ENCODE results near the gene SPEN.

GRCh38 chr1:15847100-15847892 is at the start of gene SPEN:
- TF ChIP-seq EP300 (IDR thresholded peaks at IDR 0.05; ENCODE audit: low read length) (no peak; the same call in none of the 2 replicates), POLR2AphosphoS2 (IDR thresholded peaks at IDR 0.05; ENCODE audit: low read length) (peak; percentile 77; the same call in 1 of the 2 replicates), GATA2 (CRISPR knock-in tag; IDR thresholded peaks at IDR 0.05) (no peak), CTCF (IDR thresholded peaks at IDR 0.05 in 2 of 3, conservative IDR thresholded peaks at IDR 0.05 in 1 of 3; ENCODE audit: insufficient read depth in 2 of 3, low read depth in 1 of 3, low read length in 3 of 3) (0 out of 6 replicates have a peak, but pooled peaks of 2 of the 3 experiments have one; percentile 5 to 13), MAZ (CRISPR knock-in tag; conservative IDR thresholded peaks at IDR 0.05 in 1 of 2, IDR thresholded peaks at IDR 0.05 in 1 of 2) (peak in 1 of 2 experiments; percentile 88; a peak in 3 of 4 replicates), EZH2 (IDR thresholded peaks at IDR 0.05; ENCODE audit: borderline replicate concordance, low read depth, low read length) (no peak), REST (IDR thresholded peaks at IDR 0.05; ENCODE audit: borderline replicate concordance) (no peak), REST (CRISPR knock-in tag; IDR thresholded peaks at IDR 0.05; ENCODE audit: low read depth) (peak; percentile 84), MXI1 (IDR thresholded peaks at IDR 0.05; ENCODE audit: low read depth, low read length) (peak; percentile 47; the same call in 1 of the 2 replicates), ETV1 (tag; conservative IDR thresholded peaks at IDR 0.05; ENCODE audit: low read depth) (peak; percentile 74), ZNF511 (CRISPR knock-in tag; IDR thresholded peaks at IDR 0.05) (peak; percentile 19), PKNOX1 (IDR thresholded peaks at IDR 0.05) (no peak), NFE2 (IDR thresholded peaks at IDR 0.05; ENCODE audit: low read depth) (no peak)

Measured in K562 (cell line).